GM10266 (cell line): ENCODE results near the gene FGF7.

Source experiments
- DNase-seq: peaks from one replicate; pipeline ENCODE4 v3.0.0; 2012; ENCODE audit errors: extremely low spot score
- TF ChIP-seq, protein P1 (sequence below): IDR thresholded peaks from 2 replicates; pipeline ENCODE4 v1.5.1; 2012; ENCODE audit warnings: mild to moderate bottlenecking, low read depth; ENCODE audit not compliant: control insufficient read depth, insufficient read depth; ENCODE audit errors: missing control alignments

FGF7 gene

DNA sequence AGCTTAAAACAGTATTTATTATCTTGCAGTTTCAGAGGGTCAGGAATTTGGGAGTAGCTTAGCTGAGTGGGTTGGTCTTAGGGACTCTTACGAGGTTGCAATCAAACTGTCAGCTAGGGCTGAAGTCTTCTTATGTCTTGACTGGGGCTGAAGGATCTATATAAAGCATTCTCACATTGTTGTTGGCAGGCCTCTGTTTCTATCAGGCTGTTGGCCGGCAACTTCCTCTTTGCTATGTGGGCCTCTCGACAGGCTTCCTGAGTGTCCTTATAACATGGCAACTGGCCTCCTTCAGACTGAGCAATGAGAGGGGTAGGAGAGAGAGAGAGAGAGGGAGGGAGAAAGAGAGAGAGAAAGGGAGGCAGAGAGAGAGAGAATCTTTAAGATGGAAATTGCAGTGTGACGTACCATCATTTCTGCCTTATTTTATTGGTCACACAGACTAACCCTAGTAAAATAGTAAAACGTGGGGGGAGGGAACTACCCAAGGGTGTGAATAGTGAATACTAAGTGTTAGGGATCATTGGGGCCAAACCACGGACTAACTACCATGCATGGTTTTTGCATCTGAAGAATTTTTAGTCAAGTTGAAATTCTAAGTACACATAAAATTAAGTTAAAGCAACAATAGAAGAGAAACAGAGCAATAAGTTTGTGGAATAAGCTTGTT is 16.1 kb downstream of the FGF7 start:
- TF ChIP-seq, protein P1, sequence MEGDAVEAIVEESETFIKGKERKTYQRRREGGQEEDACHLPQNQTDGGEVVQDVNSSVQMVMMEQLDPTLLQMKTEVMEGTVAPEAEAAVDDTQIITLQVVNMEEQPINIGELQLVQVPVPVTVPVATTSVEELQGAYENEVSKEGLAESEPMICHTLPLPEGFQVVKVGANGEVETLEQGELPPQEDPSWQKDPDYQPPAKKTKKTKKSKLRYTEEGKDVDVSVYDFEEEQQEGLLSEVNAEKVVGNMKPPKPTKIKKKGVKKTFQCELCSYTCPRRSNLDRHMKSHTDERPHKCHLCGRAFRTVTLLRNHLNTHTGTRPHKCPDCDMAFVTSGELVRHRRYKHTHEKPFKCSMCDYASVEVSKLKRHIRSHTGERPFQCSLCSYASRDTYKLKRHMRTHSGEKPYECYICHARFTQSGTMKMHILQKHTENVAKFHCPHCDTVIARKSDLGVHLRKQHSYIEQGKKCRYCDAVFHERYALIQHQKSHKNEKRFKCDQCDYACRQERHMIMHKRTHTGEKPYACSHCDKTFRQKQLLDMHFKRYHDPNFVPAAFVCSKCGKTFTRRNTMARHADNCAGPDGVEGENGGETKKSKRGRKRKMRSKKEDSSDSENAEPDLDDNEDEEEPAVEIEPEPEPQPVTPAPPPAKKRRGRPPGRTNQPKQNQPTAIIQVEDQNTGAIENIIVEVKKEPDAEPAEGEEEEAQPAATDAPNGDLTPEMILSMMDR, result no peak
- peak; percentile 5 for DNase-seq

DNA sequence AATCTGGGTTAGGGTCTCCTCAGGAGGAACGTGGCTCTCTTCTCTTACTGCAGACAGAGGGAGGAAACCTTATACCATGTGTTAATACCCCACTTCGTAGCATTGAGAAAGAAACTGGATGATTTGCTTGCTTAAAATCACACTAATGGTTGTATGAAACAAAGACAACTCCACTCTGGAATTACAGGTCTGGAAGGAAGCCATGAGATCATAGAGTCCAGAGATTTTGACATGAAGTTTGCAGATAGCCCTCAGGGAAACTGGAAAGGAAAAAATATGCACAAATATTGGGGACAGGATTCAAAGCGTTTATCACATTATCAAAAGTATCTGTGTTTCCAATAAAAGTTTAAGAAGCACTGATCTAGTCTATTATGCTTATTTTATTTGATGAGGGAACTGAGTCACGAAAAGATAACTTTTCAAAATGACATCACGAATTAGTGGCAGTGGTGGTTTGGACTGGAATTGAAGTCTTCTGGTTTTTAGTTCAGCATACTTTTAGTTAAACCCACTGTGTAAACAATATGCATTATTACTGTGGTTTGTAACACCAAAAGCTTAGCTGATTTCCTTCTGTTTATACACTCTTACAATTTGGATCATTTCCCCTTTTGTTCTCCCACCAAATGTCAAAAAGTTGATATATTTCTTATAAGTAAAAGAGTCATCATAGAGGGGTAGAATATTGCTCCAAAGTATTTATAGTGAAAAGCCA is 16.8 kb downstream of the FGF7 start:
- DNase-seq, result no peak
- TF ChIP-seq, protein P1, result no peak

- TF ChIP-seq, protein P1, result no peak
These were observed 18.3 kb downstream of the FGF7 start for GRCh38 chr15:49441356-49441755.

DNA sequence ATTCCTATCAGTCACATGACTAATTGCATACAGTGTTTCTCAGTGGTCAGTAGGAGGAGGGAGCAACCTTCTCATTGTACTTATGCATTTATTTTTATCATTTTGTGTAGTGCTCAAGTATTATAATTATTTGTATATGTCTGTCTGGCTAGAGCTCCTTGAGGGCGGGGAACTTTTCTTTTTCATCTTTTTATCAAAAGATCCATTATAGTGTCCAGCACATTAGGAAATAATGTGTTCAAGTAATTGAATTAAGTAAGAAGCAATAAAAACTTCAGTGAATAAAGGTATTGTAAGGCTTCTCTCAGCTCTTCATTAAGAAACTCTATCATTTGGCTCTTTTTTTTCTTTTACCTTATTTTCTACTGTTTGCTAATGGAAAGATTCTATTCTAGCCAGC is 18.8 kb downstream of the FGF7 start:
- TF ChIP-seq, protein P1, result no peak
- DNase-seq, result no peak

More at GRCh38 chr15:49441356-49441755, 18.3 kb downstream of the FGF7 start:
- DNase-seq, result no peak

GRCh38 chr15:49452595-49452994 is 29.6 kb downstream of the FGF7 start:
- no peak for DNase-seq
- TF ChIP-seq, protein P1, result no peak

DNA sequence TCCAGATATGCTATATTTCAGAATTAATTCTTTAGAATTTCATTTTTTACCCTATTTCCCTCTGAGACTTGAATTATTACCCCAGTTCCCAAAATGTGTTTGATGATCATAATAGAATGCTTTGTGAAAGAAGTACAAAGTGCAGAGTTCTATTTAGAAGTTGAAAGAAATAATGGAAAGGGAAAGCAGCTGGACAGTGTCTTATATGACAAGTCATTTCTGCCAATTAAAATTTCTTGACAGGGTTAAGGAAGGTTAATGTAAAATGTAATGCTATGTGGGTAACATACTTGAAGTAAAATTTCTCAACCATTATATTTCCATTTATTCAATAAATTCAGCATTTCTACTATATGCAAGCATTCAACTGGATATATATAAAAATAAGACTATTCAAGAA is 33.1 kb downstream of the FGF7 start:
- TF ChIP-seq, protein P1, result no peak
- no peak for DNase-seq

DNA sequence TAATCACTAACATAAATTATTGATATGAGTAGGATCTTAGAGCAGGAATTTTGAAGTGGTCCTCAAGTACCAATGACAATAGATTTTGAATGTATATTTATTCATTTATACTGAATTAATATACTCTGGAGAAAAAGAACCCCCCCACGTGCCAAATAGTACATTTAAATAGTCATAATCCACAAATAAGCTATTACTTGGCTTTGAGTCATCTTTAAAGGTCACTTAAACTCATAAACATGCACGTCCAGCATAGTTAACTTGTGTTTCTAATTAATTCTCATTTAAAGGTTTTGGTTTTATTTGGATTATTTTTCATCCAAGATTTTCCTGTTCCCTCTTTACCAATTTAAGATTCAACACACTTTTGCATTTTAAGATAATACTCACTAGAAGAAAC is 35.1 kb downstream of the FGF7 start:
- TF ChIP-seq, protein P1, result no peak
- DNase-seq, result no peak
